ENCODE measurements around the gene USP47.

The USP47 gene

DNA sequence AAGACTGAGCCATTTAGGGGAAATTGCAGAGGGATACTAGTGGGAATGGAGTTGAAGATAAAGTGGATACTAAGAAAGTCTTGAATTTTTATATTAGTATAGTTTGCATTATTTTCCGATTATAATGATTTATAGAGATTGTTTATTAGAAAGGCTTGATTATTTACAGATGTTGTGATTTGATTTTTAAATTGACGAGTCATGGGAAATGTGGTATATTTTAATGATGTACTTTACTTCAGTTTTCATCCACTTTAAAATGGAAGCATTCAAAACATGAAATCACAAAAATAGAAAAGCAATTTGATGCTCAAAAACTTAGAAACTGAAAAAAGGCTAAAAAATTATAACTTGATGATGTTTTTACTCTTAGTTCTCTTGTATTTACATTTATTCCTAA is 21.2 kb downstream of the USP47 start:
- in situ Hi-C loops (cut with MboI; ENCODE audit: low sequenced_read_pairs): no loop called here

DNA sequence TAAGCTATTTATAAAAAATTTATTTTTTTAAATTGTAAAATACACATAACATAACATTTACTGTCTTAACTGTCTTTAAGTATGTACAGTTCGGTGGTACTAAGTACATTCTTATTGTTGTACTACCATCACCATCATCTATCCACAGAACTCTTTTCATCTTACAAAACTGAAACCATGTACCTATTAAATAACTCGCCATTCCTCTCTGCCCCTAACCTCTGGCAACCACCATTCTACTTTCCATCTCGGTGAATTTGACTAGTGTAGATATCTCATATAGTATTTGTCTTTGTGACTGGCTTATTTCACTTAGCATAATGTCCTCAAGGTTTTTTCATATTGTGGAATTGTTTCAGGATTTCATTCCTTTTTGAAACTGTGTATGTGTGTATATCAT is 22.6 kb downstream of the USP47 start:
- in situ Hi-C loops (cut with MboI; ENCODE audit: low sequenced_read_pairs): no loop called here

GRCh38 chr11:11864803-11865202 is 23.0 kb downstream of the USP47 start:
- in situ Hi-C loops (cut with MboI; ENCODE audit: low sequenced_read_pairs): no loop called here

DNA sequence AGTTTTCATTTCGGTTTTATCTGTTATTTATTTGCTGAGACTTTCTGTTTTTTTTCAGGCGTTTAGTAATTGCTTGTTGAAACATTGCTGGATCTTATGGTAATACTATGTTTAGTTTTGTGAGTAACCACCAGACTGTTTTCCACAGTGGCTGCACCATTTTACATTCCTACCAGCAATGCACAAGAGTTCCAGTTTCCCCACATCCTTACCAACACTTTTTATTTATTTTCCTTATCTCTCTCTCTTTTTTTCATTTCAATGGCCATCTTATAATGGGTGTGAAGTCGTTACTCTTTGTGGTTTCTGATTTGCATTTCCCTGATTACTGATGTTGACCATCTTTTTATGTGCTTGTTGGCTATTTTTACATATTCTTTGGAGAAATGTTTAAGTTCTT is 23.7 kb downstream of the USP47 start:
- in situ Hi-C loops (cut with MboI; ENCODE audit: low sequenced_read_pairs): no loop called here

- in situ Hi-C loops (cut with MboI; ENCODE audit: low sequenced_read_pairs): no loop called here
Measured at GRCh38 chr11:11866203-11866602, 24.4 kb downstream of the USP47 start.

DNA sequence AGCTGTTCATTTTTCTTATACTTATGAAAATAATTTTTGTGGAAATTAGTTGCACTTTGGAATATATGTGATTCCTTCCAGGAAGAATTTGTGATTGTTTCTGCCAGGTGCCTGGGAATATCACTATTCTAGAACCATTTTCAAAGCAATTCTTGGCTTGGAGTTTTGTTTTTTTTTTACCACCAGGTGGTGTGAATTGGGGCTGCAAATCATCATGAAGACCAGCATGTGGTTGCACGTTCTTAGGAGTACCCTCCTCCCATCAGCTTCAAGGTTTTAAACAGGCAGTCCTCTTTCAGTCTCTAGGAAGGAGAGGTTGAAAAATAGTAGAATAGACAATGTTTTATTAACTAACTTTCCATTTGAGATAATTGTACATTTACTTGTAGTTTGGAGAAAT is 25.9 kb downstream of the USP47 start:
- in situ Hi-C loops (cut with MboI; ENCODE audit: low sequenced_read_pairs): no loop called here

- in situ Hi-C loops (cut with MboI; ENCODE audit: low sequenced_read_pairs): no loop called here
Measured at GRCh38 chr11:11871991-11872401, 30.2 kb downstream of the USP47 start.

DNA sequence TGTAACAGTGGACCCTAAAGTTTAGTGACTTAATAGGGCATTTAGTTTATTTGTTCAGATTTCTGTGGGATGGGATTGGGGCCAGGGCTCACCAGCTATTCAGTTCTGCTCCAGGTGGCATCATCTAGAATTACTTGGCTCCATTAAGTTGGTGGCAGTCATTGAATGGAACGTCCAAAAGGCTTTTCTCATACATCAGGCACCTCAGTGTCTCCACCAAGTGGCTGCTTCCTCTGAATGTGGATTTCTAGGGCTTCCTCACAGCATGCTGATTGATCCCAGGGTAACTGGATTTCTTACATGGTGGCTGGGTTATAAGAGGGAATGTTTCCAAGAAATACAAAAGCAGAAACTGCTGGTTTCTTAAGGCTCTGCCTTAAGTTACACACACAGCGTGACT is 34.7 kb downstream of the USP47 start:
- in situ Hi-C loops (cut with MboI; ENCODE audit: low sequenced_read_pairs): no loop called here

- in situ Hi-C loops (cut with MboI; ENCODE audit: low sequenced_read_pairs): no loop called here
Measured at GRCh38 chr11:11880179-11880578, 38.4 kb downstream of the USP47 start.

DNA sequence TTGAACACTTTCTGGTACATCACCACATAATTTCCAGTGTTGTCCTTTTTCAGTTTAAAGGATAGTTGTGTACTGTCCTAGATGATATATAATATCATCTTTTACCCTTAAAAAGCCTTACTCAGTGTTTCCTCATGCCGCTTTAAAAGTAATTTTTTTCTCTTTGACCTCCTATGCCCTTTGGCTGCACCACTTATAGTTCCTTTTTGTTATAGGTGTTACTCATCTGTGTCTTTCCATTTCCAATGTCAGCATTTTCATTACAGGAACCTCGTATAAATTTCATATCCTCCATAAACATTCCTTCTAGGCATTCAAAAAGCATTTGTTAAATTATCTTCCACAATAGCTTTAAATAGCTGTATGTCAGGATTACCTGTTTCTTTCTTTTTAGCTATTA is 40.8 kb downstream of the USP47 start:
- in situ Hi-C loops (cut with MboI; ENCODE audit: low sequenced_read_pairs): no loop called here

DNA sequence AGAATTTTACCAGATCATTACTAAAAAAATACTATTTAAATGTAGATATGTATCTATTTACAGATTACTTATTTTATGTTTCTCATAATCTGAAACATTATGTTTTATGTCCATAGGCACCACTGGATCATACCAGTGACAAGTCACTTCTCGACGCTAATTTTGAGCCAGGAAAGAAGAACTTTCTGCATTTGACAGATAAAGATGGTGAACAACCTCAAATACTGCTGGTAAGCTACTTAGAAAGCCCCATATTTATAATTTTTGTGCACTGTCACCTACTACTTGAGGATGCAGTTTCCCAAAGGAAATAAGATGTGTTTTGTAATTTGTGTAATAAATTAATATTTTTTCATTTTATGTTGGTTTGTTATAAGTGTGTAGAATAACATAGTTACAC is 42.6 kb downstream of the USP47 start:
- in situ Hi-C loops (cut with MboI; ENCODE audit: low sequenced_read_pairs): no loop called here

GRCh38 chr11:11884774-11885481 is 43.2 kb downstream of the USP47 start:
- in situ Hi-C loops (cut with MboI; ENCODE audit: low sequenced_read_pairs): no loop called here

GRCh38 chr11:11894486-11894885 is 52.7 kb downstream of the USP47 start:
- in situ Hi-C loops (cut with MboI; ENCODE audit: low sequenced_read_pairs): no loop called here

DNA sequence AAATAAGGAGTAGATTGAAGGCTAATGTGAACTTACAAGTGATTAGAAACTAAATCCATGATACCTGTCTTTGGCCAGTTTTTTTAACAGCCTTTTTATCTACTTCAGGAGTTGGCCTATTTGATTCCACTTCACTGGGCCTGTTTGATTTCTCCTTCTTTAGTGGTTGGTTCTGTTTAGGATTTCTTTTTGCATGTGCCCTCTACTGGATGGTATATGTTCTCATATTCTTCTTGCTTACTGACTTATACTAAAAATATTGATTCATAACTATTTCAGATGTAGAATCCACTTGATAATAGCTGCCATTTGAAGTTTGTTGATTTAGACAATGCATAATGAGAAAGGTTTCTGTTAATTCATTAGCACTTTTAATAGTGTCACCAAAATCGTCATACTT is 53.9 kb downstream of the USP47 start:
- in situ Hi-C loops (cut with MboI; ENCODE audit: low sequenced_read_pairs): no loop called here

- in situ Hi-C loops (cut with MboI; ENCODE audit: low sequenced_read_pairs): no loop called here
Measured at GRCh38 chr11:11898648-11899047, 56.9 kb downstream of the USP47 start.

DNA sequence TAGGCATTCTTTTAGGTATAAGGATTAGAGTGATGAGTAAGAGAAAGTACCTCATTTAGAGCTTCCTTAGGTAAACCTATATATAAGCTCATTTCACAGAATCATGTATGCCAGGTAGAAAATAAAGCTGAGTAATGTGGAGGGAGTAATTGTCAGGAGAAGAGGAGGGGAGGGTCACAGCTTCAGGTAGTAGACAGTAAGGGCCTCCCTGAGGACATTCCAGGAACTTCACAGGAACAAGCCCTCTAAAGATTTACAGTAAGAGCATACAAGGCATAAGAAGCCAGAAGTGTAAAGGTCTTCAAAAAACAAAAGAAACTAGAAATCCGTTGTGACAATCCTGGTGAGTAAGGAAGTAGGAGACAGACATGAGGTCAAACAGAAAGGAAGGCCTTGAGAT is 57.6 kb downstream of the USP47 start:
- in situ Hi-C loops (cut with MboI; ENCODE audit: low sequenced_read_pairs): no loop called here

- in situ Hi-C loops (cut with MboI; ENCODE audit: low sequenced_read_pairs): no loop called here
Measured at GRCh38 chr11:11901929-11902328, 60.2 kb downstream of the USP47 start.

DNA sequence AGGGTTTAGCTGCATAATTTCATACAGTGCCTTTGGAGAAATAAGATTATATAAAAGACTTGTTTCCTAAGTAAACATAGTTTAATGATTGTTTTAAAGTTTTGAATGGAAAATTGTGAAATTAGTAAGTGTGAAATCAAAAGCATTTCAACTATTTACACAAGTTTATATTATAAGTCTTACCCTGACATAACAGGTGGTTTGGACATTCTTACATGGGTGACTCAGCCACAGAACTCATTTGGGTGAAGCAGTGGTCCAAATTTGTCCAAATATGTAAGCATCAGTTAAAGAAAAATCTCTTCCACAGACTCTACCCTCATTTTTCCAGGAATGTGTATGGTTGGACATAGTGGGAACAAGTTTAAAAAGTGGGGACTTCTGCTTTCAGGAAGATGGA is 68.0 kb downstream of the USP47 start:
- in situ Hi-C loops (cut with MboI; ENCODE audit: low sequenced_read_pairs): no loop called here

DNA sequence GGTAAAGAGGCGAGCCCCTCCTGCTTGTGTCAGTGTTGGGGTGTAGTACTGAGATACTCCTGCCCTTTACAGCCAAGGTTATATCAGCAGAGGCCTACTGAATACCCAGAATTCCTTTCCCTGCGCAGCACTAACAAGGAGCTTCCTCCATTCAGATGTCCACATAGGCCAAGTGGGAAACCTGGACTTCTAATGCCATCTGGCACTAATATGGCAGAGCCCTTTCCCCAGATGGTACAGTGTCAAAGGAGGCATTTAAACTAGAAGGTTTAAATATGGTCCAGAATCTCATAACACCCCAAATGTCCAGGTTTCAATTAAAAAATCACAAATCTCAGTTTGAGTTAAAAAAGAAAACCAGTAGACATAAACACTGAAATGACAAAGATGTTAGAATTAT is 68.8 kb downstream of the USP47 start:
- in situ Hi-C loops (cut with MboI; ENCODE audit: low sequenced_read_pairs): no loop called here

GRCh38 chr11:11913395-11913794 is 71.6 kb downstream of the USP47 start:
- in situ Hi-C loops (cut with MboI; ENCODE audit: low sequenced_read_pairs): no loop called here

GRCh38 chr11:11915625-11916024 is 73.9 kb downstream of the USP47 start:
- in situ Hi-C loops (cut with MboI; ENCODE audit: low sequenced_read_pairs): no loop called here

DNA sequence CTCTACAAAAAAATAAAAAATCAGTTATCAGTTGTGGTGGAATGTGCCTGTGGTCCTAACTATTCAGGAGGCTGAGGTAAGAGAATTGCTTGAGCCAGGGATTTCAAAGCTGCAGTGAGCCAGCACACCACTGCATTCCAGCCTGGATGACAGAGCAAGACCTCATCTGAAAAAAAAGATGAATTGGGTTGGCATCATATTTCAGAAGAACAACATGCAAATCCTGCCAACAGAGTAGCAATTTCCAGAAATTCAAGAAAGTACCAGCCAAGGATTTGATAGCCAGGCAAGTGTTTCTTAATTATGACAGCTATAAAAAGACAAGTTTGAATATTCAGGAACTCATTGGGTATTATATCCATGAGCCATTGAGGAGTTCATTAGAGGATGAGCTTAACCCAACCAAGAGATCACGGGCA is 75.2 kb downstream of the USP47 start:
- in situ Hi-C loops (cut with MboI; ENCODE audit: low sequenced_read_pairs): no loop called here

- in situ Hi-C loops (cut with MboI; ENCODE audit: low sequenced_read_pairs): no loop called here
Measured at GRCh38 chr11:11923828-11924227, 82.1 kb downstream of the USP47 start.

Data from HL-60/S4 treated with phorbol 12-myristate 13-acetate at 8.2 ng/mL for 4 days and 3 days (cell line).